Natural killer cell (primary cell): Measurements from ENCODE around the gene UBE2QL1. TPM values are rescaled to one million over a fixed set of nuclear protein-coding genes. Genes with fewer than 3 reads are reported as not detected.
A peak's percentile ranks its signal among the peaks of the same experiment; 100 is the strongest.

ENCODE experiments used
- ATAC-seq, 3 donors: fragments of 150-1000 bp in 2 of 3; fragments of 200-7000 bp in 1 of 3; cut with Tn5 transposase; 1 replicate in 1 of 3; 2 replicates in 2 of 3; pipeline ENCODE4 v1.10.0; 2021; ENCODE audit warnings: mild to moderate bottlenecking in 2 of 3, moderate library complexity in 2 of 3
- DNase-seq, 2 donors: peaks; one replicate each; pipeline versions ENCODE4 v3.0.0 to v3.0.0-alpha.2; 2013 to 2021; ENCODE audit warnings: mixed read lengths in 1 of 2
- H3K27ac ChIP-seq: one replicate; pipeline ENCODE4 v1.5.1; 2013; ENCODE audit warnings: mild to moderate bottlenecking, low read length
- H3K27me3 ChIP-seq: one replicate; pipeline ENCODE4 v1.6.1; 2013; ENCODE audit warnings: low read length; ENCODE audit not compliant: control insufficient read depth, insufficient read depth
- H3K36me3 ChIP-seq: one replicate; pipeline ENCODE4 v1.6.1; 2013; ENCODE audit warnings: low read length; ENCODE audit not compliant: control insufficient read depth, insufficient read depth
- H3K4me1 ChIP-seq: one replicate; pipeline ENCODE4 v1.6.1; 2013; ENCODE audit warnings: low read length; ENCODE audit not compliant: control insufficient read depth, insufficient read depth
- H3K4me3 ChIP-seq: one replicate; pipeline ENCODE4 v1.5.1; 2013; ENCODE audit warnings: low read length
- H3K9me3 ChIP-seq: one replicate; pipeline ENCODE4 v1.6.1; 2013; ENCODE audit warnings: low read length; ENCODE audit not compliant: control insufficient read depth, insufficient read depth
- H3K27ac Mint-ChIP-seq, 2 donors: one replicate each; pipeline ENCODE4 v1.8.0; 2022; ENCODE audit warnings: mild to moderate bottlenecking in 2 of 2, mixed read lengths in 2 of 2, moderate library complexity in 1 of 2
- H3K27me3 Mint-ChIP-seq, 2 donors: one replicate each; pipeline ENCODE4 v1.8.0; 2022; ENCODE audit warnings: low read depth in 2 of 2, mixed read lengths in 2 of 2
- H3K36me3 Mint-ChIP-seq: one replicate; pipeline ENCODE4 v1.8.0; 2022; ENCODE audit warnings: mixed read lengths
- H3K4me1 Mint-ChIP-seq, 2 donors: one replicate each; pipeline ENCODE4 v1.8.0; 2022; ENCODE audit warnings: mixed read lengths in 2 of 2
- H3K4me3 Mint-ChIP-seq: one replicate; pipeline ENCODE4 v1.8.0; 2022; ENCODE audit warnings: mild to moderate bottlenecking, moderate library complexity, mixed read lengths
- H3K9me3 Mint-ChIP-seq, 2 donors: one replicate each; pipeline ENCODE4 v1.8.0; 2022; ENCODE audit warnings: mixed read lengths in 2 of 2
- CTCF ChIP-seq: fragments of 200-600 bp; IDR thresholded peaks from one replicate; pipeline ENCODE4 v1.8.0; 2022; ENCODE audit warnings: antibody characterized with exemption
- WGBS: methylation state at CpG from one replicate; pipeline ENCODE4 v1.1.7; 2013; ENCODE audit warnings: missing lambda C conversion rate; ENCODE audit not compliant: insufficient coverage; 5-methylcytosine and 5-hydroxymethylcytosine counted together
- intact Hi-C: fragments of 100-400 bp; cut with micrococcal nuclease; formaldehyde crosslinking; loops from one replicate; pipeline ENCODE4 v1.14.2; 2022
- total RNA-seq, 4 donors: library from RNA; stranded (reverse); fragments of 120-200 nt in 1 of 4; gene quantifications; one replicate each; pipeline versions ENCODE4 v1.2.3 to v1.2.4, GENCODE V29; 2013 to 2022

UBE2QL1 gene
- total RNA-seq, 3 donors from 2014 or later (not counting 1 experiment from before 2014, with no cell fraction given), result not detected

- Mint-ChIP-seq H3K4me1 (no peaks in the 10 kb centered on the region), H3K4me3 (no peak overlapping the region), H3K36me3 (no peaks in the 10 kb centered on the region), H3K27ac (no peak overlapping the region), H3K9me3 (no peaks in the 10 kb centered on the region), H3K27me3 (peaks cover 16 to 17% of the 10 kb centered on the region in 2 donors)
- Histone ChIP-seq H3K27me3 (peaks cover 4% of the 10 kb centered on the region), H3K27ac (no peak overlapping the region), H3K4me1 (no peaks in the 10 kb centered on the region), H3K4me3 (no peak overlapping the region), H3K36me3 (no peaks in the 10 kb centered on the region), H3K9me3 (no peaks in the 10 kb centered on the region)
- DNase-seq (peak in 1 of 2 donors; percentile 34), ATAC-seq (no peak)
- TF ChIP-seq CTCF, result no peak
- 31% methylated on average over 7 of the region's 8 CpGs for WGBS
- intact Hi-C loops, result no loop called here
These were observed 13.3 kb upstream of the UBE2QL1 start for GRCh38 chr5:6435356-6435755.

- Mint-ChIP-seq H3K9me3 (no peaks in the 10 kb centered on the region), H3K4me1 (no peaks in the 10 kb centered on the region), H3K27ac (no peak overlapping the region), H3K27me3 (peaks cover 22 to 28% of the 10 kb centered on the region in 2 donors), H3K36me3 (no peaks in the 10 kb centered on the region), H3K4me3 (no peak overlapping the region)
- Histone ChIP-seq H3K4me1 (no peaks in the 10 kb centered on the region), H3K27ac (no peak overlapping the region), H3K27me3 (no peaks in the 10 kb centered on the region), H3K36me3 (no peaks in the 10 kb centered on the region), H3K9me3 (no peaks in the 10 kb centered on the region), H3K4me3 (no peak overlapping the region)
- no peak for DNase-seq
- no peak for ATAC-seq
- WGBS, result 85% methylated on average over 3 of the region's 4 CpGs
- intact Hi-C loops, result no loop called here
- no peak for TF ChIP-seq CTCF
These were observed 11.8 kb upstream of the UBE2QL1 start for GRCh38 chr5:6436715-6437331.

- Histone ChIP-seq H3K27ac (no peak overlapping the region), H3K4me1 (no peaks in the 10 kb centered on the region), H3K4me3 (no peak overlapping the region), H3K9me3 (no peaks in the 10 kb centered on the region), H3K36me3 (no peaks in the 10 kb centered on the region), H3K27me3 (no peaks in the 10 kb centered on the region)
- Mint-ChIP-seq H3K4me1 (no peaks in the 10 kb centered on the region), H3K27me3 (peaks cover 18 to 23% of the 10 kb centered on the region in 2 donors), H3K36me3 (no peaks in the 10 kb centered on the region), H3K27ac (no peak overlapping the region), H3K9me3 (no peaks in the 10 kb centered on the region), H3K4me3 (no peak overlapping the region)
- DNase-seq (no peak), ATAC-seq (no peak)
- intact Hi-C loops, result no loop called here
- TF ChIP-seq CTCF, result no peak
- 87% methylated on average over 4 of the region's 5 CpGs for WGBS
These were observed 8.8 kb upstream of the UBE2QL1 start for GRCh38 chr5:6439588-6440550.
